T47D (cell line): ENCODE results near the gene GALNT3.
A peak's percentile ranks its signal among the peaks of the same experiment; 100 is the strongest.

Experiments
- DNase-seq, 2 experiments: peaks; one replicate each; pipeline versions ENCODE4 v3.0.0 to v3.0.0-alpha.2; 2011 to 2012; ENCODE audit warnings: low read depth in 1 of 2, low spot score in 1 of 2
- JUND ChIP-seq: IDR thresholded peaks from 2 replicates; pipeline ENCODE4 v1.6.1; 2012; ENCODE audit warnings: low read depth
- in situ Hi-C: cut with HindIII; loops from 2 replicates; pipeline ENCODE4 v1.10.0; 2016; ENCODE audit warnings: low sequenced_read_pairs, low pct_unique_long_range_greater_than_20kb

GALNT3 gene

DNA sequence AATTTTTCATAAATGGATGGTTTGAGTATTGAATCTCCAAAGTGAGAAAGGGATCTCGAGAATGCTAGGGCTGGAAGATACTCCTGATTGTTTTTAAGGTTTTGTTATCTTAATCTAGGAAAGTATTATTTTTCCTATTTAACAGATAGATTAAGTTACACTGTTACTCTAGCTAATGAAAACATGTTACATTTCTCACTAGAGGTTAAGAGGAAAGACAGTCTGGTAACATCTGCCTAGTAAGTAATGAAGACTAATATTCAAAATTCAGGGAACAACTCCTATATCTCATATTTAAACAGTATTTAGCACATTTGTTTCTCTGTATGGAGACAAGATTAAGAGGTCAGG lies 2.0 kb downstream of the GALNT3 start:
- in situ Hi-C loops: no loop called here

GRCh38 chr2:165791421-165792103 lies 2.5 kb downstream of the GALNT3 start:
- in situ Hi-C loops: no loop called here
- TF ChIP-seq JUND: no peak
- DNase-seq: no peak

More for the DNA sequence above, 2.0 kb downstream of the GALNT3 start:
- no peak for TF ChIP-seq JUND
- DNase-seq: no peak

GRCh38 chr2:165790466-165790865 lies 3.6 kb downstream of the GALNT3 start:
- no peak for DNase-seq
- TF ChIP-seq JUND: no peak
- in situ Hi-C loops: no loop called here

DNA sequence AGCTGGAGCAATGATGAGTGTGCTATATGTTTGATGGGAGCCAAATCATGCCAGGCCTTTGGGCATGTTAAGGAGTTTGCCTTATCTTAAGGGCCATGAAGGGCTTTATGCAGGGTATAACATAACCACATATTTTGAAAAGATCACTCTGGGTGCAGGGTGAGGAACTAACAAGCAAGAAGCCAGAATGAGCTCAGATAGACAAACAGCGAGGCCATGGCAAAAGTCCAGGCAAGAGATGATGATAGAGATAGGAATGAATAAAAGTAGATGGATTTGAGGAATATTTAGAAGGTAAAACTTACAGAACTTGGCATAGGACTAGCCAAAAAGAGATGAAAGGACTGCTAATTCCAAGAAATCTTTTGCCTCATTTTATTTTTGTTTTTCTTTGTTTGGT lies 6.7 kb downstream of the GALNT3 start:
- TF ChIP-seq JUND: no peak
- in situ Hi-C loops: no loop called here
- no peak for DNase-seq

GRCh38 chr2:165779706-165780105 lies 14.3 kb downstream of the GALNT3 start:
- no peak for DNase-seq
- TF ChIP-seq JUND: no peak
- in situ Hi-C loops: no loop called here

DNA sequence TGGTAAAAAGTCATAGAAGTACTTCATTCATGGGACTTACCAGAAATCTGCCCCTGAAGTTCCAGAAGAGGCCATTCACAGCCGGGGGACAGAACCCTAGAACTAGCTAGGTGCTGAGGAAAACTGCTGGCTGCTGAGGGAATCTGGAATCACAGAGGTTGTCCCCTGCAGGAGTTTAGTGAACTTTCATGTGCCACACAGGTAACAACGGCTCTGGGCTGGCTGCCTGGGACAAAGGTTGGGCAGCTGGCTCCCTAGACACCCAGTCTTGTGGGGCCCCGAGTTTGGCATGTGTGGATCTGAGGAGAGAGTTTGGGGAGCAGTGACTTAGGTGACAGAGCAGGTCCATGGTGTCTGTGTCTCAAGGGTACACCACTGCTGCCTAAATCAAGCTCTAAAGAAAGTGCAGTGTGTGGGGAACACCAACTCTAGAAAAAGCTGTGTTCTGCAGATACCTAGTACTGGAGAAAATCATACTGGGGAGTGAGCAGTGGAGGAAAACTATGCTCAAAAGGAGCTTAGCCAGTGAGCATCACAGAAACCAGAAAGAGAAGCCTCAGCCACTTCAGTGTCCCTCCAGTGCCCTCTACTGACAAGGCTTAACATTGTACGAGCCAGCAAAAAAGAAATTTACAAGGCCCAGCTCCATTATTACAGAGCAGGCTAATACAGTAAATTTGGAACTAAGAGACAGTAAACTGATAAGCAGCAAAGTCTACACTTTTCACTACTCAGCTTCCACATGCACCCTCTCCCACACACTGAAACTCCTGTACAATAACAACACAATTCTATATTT lies 15.2 kb downstream of the GALNT3 start:
- TF ChIP-seq JUND: no peak
- DNase-seq: peak; percentile 4 to 51
- in situ Hi-C loops: no loop called here

DNA sequence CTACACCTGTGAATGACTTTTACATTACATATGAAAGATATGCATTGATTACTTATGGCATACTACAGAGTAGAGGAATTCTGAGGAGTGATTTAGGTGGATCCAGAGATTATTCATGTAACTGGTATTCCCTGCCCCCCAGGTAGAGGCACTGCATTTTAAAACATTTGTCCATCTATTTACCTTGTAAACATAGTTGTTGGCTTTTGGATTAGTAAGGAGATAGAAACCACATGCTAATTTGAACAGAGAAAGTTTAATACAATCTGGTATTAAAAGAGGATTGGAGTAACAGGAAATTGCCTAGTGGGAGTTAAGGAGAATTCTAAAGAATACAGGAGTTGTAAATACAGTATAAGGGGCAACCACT lies 15.9 kb downstream of the GALNT3 start:
- in situ Hi-C loops: no loop called here
- TF ChIP-seq JUND: no peak
- DNase-seq: peak; percentile 3 to 41

DNA sequence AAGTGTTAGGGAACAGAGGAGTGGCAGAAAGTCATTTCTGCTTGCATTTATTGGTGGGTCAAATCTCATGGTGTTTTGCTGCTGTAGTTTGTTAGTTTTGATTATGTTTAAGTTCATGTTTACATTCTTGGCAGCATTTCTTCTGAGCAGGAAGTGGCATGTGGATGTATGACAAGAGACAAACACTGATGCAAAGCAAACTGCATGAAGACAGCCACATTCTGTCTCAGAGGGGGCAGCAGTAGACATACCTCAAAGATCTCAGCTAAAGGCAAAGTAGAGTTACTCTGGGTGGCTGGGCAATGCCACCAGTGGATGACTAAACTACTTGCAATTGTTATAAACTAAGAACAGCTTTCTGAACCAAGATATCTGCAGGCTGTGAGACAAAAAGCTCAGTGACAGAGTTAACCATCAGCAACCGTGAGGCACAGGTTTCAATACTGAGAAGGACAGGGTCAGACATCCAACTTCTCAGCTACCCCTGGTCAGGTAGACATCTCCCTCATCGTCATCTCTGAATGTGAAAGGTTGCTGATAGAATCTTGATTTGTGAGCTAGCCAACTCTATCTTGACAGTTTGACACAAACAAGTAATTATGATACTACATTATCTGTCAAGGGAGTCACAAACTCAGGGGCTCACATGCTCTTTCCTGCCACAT lies 16.4 kb downstream of the GALNT3 start:
- in situ Hi-C loops: no loop called here
- TF ChIP-seq JUND: no peak
- DNase-seq: no peak

GRCh38 chr2:165776796-165777195 lies 17.3 kb downstream of the GALNT3 start:
- no peak for DNase-seq
- no peak for TF ChIP-seq JUND
- in situ Hi-C loops: no loop called here

DNA sequence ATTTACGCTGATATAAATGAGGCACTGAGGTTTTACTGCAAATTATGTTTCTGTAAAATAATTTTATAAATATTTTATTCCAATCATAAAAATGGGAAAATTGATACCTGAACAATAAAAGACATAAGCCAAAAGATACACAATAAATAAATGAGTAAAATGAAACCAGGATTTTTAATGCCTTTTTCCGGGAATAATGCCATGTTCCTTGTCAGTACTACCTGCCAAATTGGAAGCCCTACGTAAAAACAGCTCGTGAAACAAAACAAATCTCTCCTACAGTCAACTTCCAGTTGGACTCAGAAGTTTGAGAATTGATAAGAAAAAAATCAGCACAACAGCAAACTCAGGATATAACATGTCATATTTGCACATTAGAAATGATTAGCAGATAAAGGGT lies 18.0 kb downstream of the GALNT3 start:
- in situ Hi-C loops: no loop called here
- no peak for TF ChIP-seq JUND
- no peak for DNase-seq

- in situ Hi-C loops: no loop called here
- no peak for TF ChIP-seq JUND
- no peak for DNase-seq
These were observed 20.4 kb downstream of the GALNT3 start for GRCh38 chr2:165773684-165774083.

DNA sequence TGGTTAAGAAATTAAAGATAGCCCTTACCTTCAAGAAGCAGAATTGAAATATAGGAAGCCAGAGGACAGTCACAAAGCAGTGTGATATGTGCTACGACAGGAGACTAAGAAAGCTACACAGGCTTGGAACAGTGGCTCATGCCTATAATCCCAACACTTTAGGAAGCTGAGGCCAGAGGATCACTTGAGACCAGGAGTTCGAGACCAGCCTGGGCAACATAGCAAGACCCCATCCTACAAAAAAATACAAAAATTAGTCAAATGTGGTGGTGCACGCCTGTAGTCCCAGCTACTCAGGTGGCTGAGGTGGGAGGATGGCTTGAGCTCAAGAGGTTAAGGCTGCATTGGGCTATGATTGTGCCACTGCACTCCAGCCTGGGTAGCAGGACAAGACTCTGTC lies 21.9 kb downstream of the GALNT3 start:
- DNase-seq: no peak
- in situ Hi-C loops: no loop called here
- no peak for TF ChIP-seq JUND

DNA sequence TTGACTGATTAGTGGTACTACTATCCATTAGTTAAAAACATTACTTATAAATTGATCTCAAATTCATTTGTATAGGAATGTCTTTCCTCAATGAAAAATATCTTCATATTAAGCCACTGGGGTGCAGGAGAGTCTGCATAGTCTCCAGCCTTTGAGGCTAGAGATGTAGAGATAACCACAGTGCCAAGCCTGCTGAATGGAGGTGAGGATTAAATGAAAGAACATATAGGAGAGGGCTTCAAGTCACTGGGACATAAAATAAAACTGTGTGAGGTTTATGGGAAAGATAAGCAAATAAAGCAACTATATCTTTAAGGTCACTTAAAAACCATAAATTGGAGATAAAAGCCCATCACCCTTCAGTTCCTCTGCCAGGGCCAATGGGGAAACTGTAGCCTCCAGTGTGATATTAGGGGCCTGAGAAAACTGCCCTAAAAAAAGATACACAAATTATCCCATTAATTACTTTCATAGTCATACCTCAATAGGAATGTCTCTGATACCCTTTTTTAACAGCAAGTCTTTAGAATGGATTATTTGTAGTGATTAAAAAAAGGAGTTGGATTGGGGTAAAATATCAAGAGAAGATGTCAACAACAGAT lies 27.6 kb downstream of the GALNT3 start:
- DNase-seq: no peak
- no peak for TF ChIP-seq JUND
- in situ Hi-C loops: no loop called here
